Measurements from ENCODE around the gene TIAM2.
A peak's percentile ranks its signal among the peaks of the same experiment; 100 is the strongest.

Gene TIAM2

DNA sequence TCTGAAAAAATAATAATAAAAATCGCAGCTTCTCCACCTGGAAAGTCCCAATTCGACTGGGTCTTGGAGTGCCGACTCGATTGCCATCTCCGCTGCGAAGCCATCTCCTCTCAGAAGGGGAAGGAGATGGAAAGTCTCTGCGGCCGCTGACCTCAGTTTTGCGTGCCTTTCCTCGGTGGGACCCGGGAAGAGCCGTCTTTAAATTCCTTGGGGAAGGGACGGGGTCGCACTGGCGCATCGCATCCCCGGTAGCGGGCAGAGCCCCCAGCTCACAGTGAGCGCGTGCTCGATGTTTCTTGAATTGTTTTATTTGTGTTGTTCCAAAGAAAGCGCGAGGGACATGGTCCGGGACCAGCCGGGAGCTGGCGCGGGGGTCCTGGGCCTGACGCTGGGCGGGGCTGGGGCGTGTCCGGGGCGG is 270 bp upstream of the TIAM2 start:
- no peak for TF ChIP-seq CTCF (IDR thresholded peaks at IDR 0.05; ENCODE audit: insufficient read depth, low read length, missing control alignments)
- ChIA-PET CTCF (no interaction called here), POLR2A (no interaction called here)
- peak overlapping the region; percentile 78 for H3K4me3 ChIP-seq (ENCODE audit: low read depth, low read length)
- DNase-seq (ENCODE audit: low read depth, low spot score): no peak

GRCh38 chr6:154996016-154996590 is 988 bp downstream of the TIAM2 start:
- ChIA-PET POLR2A (no interaction called here), CTCF (interaction anchor here (0.9 to 1.7 kb wide), 4 partner anchors 10 to 177 kb away, joined by 3 to 4 read pairs (median 4); no protein-coding TSS in a partner anchor)
- no peak for DNase-seq (ENCODE audit: low read depth, low spot score)
- peak overlapping the region; percentile 78 for H3K4me3 ChIP-seq (ENCODE audit: low read depth, low read length)
- TF ChIP-seq CTCF (IDR thresholded peaks at IDR 0.05; ENCODE audit: insufficient read depth, low read length, missing control alignments): no peak

- no peak for DNase-seq (ENCODE audit: low read depth, low spot score)
- ChIA-PET POLR2A (no interaction called here), CTCF (interaction anchor here (1.3 to 1.7 kb wide), 2 partner anchors 10 to 27 kb away, joined by 3 to 4 read pairs; no protein-coding TSS in a partner anchor)
- no peak overlapping the region for H3K4me3 ChIP-seq (ENCODE audit: low read depth, low read length)
- no peak for TF ChIP-seq CTCF (IDR thresholded peaks at IDR 0.05; ENCODE audit: insufficient read depth, low read length, missing control alignments)
Observed at GRCh38 chr6:154996841-154997311, 1.8 kb downstream of the TIAM2 start.

DNA sequence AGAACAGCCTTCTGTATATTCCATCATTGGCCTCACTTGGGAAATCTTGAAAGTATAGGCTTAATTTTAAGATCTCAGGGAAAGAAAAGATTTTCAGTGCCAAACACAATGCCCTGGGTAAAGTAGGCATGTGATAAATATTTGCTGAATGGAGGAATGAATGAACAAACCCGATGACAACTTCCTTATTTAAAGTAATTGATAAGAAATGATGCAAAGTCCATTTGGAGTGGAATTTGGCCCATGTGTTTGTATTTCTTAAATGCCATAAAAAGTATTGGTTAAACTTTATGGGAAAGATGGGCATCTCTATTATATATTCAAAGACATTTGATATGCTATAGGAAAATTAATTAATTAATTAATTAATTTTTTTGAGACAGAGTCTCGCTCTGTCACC is 3.7 kb downstream of the TIAM2 start:
- DNase-seq (ENCODE audit: low read depth, low spot score): no peak
- TF ChIP-seq CTCF (IDR thresholded peaks at IDR 0.05; ENCODE audit: insufficient read depth, low read length, missing control alignments): no peak
- ChIA-PET POLR2A (no interaction called here), CTCF (interaction anchor here (1.6 kb wide), 1 partner anchor 174 kb away, joined by 3 read pairs; no protein-coding TSS in a partner anchor)
- no peak overlapping the region for H3K4me3 ChIP-seq (ENCODE audit: low read depth, low read length)

DNA sequence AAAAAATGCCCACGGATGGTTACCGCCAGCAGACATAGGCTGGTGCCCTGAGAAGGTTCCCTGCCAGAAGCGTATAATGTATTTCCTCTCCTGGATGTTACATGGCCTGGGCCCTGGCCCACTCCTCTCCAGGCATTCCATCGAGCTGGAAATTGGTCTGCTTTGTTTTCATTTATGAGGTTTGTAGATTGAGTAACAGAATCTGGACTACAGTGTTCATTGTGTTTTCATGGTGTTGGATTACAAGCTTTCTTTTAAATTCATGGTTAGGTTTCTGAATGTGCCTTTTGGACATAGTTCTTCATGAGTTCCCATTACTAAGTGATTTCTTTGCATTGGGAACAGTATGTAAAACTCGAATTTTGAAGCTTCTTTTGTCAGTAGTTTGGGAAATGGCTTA is 6.4 kb downstream of the TIAM2 start:
- CTCF ChIA-PET: interaction anchor here (1.8 kb wide), 1 partner anchor 9 kb away, joined by 6 read pairs; no protein-coding TSS in a partner anchor
- no peak overlapping the region for H3K4me3 ChIP-seq (ENCODE audit: low read depth, low read length)
- DNase-seq (ENCODE audit: low read depth, low spot score): no peak
- no peak for TF ChIP-seq CTCF (IDR thresholded peaks at IDR 0.05; ENCODE audit: insufficient read depth, low read length, missing control alignments)
- POLR2A ChIA-PET: no interaction called here

GRCh38 chr6:155001934-155002333 is 6.8 kb downstream of the TIAM2 start:
- ChIA-PET POLR2A (no interaction called here), CTCF (interaction anchor here (1.8 kb wide), 1 partner anchor 9 kb away, joined by 6 read pairs; no protein-coding TSS in a partner anchor)
- DNase-seq (ENCODE audit: low read depth, low spot score): no peak
- H3K4me3 ChIP-seq (ENCODE audit: low read depth, low read length): no peak overlapping the region
- no peak for TF ChIP-seq CTCF (IDR thresholded peaks at IDR 0.05; ENCODE audit: insufficient read depth, low read length, missing control alignments)

All from AG04449 (cell line).